Stimulated activated CD4-positive, alpha-beta T cell treated with anti-CD3 and anti-CD28 coated beads, Interleukin-15, amount 100 ng/mL, for 24 hours (primary cell): ENCODE results near the gene MEIOC.

Experiments
- DNase-seq: peaks from one replicate; pipeline ENCODE4 v3.0.0-alpha.2; 2020

Gene MEIOC

DNA sequence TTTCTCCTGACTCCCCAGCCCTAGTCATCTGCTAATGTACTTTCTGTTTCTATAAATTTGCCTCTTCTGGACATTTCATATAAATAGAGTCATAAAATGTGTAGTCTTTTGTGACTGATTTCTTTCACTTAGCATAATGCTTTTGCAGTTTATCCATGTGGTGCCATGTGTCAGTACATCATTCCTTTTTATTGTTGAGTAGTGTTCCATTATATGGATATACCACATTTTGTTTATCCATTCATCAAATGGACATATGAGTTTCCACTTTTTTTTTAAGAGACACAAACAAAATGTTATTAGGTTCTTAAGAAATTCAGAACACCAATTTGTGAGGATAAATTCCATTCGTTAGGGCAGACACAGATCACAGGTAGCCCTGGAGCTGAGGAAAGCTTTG lies 63.2 kb downstream of the MEIOC start:
- no peak for DNase-seq

DNA sequence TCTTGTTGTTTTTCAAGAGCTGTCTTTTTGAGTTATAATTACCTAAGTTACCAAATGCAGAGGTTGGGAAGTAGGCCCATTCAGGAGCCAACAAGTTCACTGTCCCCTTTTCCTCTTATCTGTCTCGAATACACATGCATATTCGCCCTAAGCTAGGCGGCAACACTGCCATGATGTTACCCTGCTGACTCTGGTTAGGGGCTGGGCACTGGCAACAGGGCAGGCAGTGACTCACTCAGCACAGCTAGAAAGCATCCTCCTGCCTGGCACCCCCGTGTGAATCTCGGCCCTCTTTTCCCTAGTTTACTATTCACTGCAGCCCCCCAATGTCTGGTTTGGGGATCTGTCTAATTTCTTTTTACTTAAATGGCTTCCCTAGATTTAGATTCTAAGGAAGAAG lies 66.0 kb downstream of the MEIOC start:
- no peak for DNase-seq
